SU-DHL-6 (cell line): ENCODE results near the gene SLC39A10.

Source experiments
- CTCF ChIP-seq: fragments of 200-600 bp; sonication (generic); IDR thresholded peaks from one replicate; pipeline ENCODE4 v1.5.1; 2017; ENCODE audit warnings: antibody characterized with exemption, mild to moderate bottlenecking, low read length, moderate library complexity; ENCODE audit not compliant: insufficient read depth, poor library complexity, severe bottlenecking
- EZH2phosphoT487 ChIP-seq: fragments of 200-600 bp; sonication (generic), shearing (Covaris generic); conservative IDR thresholded peaks from 2 replicates; pipeline ENCODE4 v1.6.1; 2018; ENCODE audit warnings: mild to moderate bottlenecking, antibody characterized with exemption, low read length, moderate library complexity, mixed read lengths

- TF ChIP-seq CTCF (no peak), EZH2phosphoT487 (no peak)
Observed at GRCh38 chr2:195642679-195643068, 14.4 kb upstream of the SLC39A10 start.
